Measurements from ENCODE around the gene DUXB.

GRCh38 chr16:75660726-75661302, 40.4 kb downstream of the DUXB start:
- TF ChIP-seq CTCF (optimal IDR thresholded peaks at IDR 0.05 in 1 of 3, IDR thresholded peaks at IDR 0.05 in 1 of 3, conservative IDR thresholded peaks at IDR 0.05 in 1 of 3; ENCODE audit: extremely low read depth in 1 of 3, insufficient read depth in 2 of 3, low read length in 3 of 3) (no peak), EZH2 (IDR thresholded peaks at IDR 0.05; ENCODE audit: low read length) (no peak)
